Measurements from ENCODE around the gene SH2D4B. TPM values are rescaled to one million over a fixed set of nuclear protein-coding genes. Genes with fewer than 3 reads are reported as not detected.

The SH2D4B gene
- total RNA-seq, 2 experiments from 2014 or later: 0.16 to 0.31 TPM

DNA sequence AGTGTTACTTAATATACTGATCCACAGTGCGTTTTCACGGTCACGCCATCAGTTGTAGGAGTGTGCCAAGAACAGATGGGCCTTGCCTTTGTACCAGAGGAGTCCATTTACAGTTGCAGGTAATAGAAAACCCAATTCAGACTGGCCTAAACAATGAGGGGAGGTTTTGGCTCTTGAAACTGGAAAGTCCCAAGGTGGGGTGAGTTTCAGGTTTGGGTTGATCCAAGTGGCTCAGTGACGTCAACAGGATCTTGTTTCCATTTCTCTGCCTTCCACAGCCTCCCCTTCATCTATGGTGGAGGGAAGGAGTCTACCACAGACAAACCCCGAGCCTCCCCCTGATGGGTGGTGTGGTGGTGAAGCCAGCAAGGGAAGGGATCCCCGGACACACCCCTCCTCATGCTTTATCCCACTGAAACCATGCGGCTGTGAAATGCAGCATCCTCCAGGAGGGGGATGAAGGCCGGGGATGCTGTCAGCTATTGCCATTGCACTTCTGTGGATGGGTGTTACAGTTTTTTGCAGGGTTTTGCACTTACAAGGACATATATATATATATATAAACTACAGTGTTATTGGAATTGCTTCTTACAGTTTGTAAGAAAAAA is 14.8 kb upstream of the SH2D4B start:
- POLR2A ChIA-PET: interaction anchor here (0.7 to 1.6 kb wide), 3 partner anchors 21 to 139 kb away, joined by 3 to 4 read pairs (median 3); no protein-coding TSS in a partner anchor
- H3K27me3 ChIP-seq (ENCODE audit: control insufficient read depth in 1 of 2, insufficient read depth in 2 of 2, low read length in 2 of 2): no peaks in the 10 kb centered on the region
- Mint-ChIP-seq H3K4me3 (no peak overlapping the region), H3K36me3 (ENCODE audit: low read depth) (peaks cover 31% of the 10 kb centered on the region), H3K27ac (peak overlapping the region; percentile 81), H3K27me3 (no peaks in the 10 kb centered on the region), H3K9me3 (no peaks in the 10 kb centered on the region), H3K4me1 (ENCODE audit: low read depth) (peaks cover 55% of the 10 kb centered on the region)
- DNase-seq: peak in 2 of 14 experiments; percentile 60 to 66
- CTCF ChIA-PET: interaction anchor here (0.7 to 1.3 kb wide), 2 partner anchors 17 to 78 kb away, joined by 3 to 4 read pairs; no protein-coding TSS in a partner anchor
- H3K4me1 ChIP-seq (ENCODE audit: insufficient read depth, low read length): peaks cover 47% of the 10 kb centered on the region
- intact Hi-C loops (cut with DNase I, micrococcal nuclease): no loop called here
- H3K36me3 ChIP-seq (ENCODE audit: insufficient read depth, low read length): peaks cover 39% of the 10 kb centered on the region
- no peak overlapping the region for H3K4me3 ChIP-seq (ENCODE audit: low read length)
- peak; percentile 49 for ATAC-seq (ENCODE audit: poor library complexity)
- no peak for TF ChIP-seq CTCF (IDR thresholded peaks at IDR 0.05)
- no peak overlapping the region for H3K27ac ChIP-seq (ENCODE audit: low read depth in 1 of 2, low read length in 2 of 2)
- no peaks in the 10 kb centered on the region for H3K9me3 ChIP-seq (ENCODE audit: control insufficient read depth in 1 of 2, insufficient read depth in 1 of 2, low read length in 2 of 2)

DNA sequence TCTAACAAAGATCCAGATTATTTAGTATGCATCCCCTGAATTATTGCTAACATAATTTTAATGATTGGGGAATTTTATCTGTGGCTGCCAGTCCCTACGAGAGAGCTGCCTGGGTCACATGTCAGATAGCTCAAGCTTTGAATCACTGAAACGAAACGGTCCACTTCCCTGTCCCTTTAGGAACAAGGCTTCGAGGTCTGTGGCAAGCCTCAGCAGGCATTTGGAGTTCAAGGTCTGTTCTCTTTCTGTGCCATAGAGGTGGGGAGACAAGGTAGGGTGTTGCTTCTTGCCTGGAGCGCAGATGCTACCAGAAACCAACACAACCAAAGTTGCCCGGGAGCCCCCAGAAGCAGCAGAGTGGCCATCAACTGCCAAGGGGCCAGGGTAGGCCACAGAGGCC is 13.9 kb upstream of the SH2D4B start:
- Mint-ChIP-seq H3K4me3 (no peak overlapping the region), H3K27ac (peak overlapping the region; percentile 81), H3K4me1 (ENCODE audit: low read depth) (peaks cover 64% of the 10 kb centered on the region), H3K36me3 (ENCODE audit: low read depth) (peaks cover 22% of the 10 kb centered on the region), H3K27me3 (no peaks in the 10 kb centered on the region), H3K9me3 (no peaks in the 10 kb centered on the region)
- ATAC-seq (ENCODE audit: poor library complexity) (no peak), DNase-seq (peak in 2 of 14 experiments; percentile 39 to 42)
- TF ChIP-seq CTCF (IDR thresholded peaks at IDR 0.05): no peak
- Histone ChIP-seq H3K4me3 (ENCODE audit: low read length) (no peak overlapping the region), H3K9me3 (ENCODE audit: control insufficient read depth in 1 of 2, insufficient read depth in 1 of 2, low read length in 2 of 2) (no peaks in the 10 kb centered on the region), H3K27ac (ENCODE audit: low read depth in 1 of 2, low read length in 2 of 2) (no peak overlapping the region), H3K36me3 (ENCODE audit: insufficient read depth, low read length) (peaks cover 30% of the 10 kb centered on the region), H3K4me1 (ENCODE audit: insufficient read depth, low read length) (peaks cover 53% of the 10 kb centered on the region), H3K27me3 (ENCODE audit: control insufficient read depth in 1 of 2, insufficient read depth in 2 of 2, low read length in 2 of 2) (no peaks in the 10 kb centered on the region)
- CTCF ChIA-PET: interaction anchor here (1.3 kb wide), 1 partner anchor 18 kb away, joined by 3 read pairs; no protein-coding TSS in a partner anchor
- POLR2A ChIA-PET: interaction anchor here (0.7 to 1.6 kb wide), 3 partner anchors 22 to 140 kb away, joined by 3 to 4 read pairs (median 3); no protein-coding TSS in a partner anchor
- intact Hi-C loops (cut with DNase I, micrococcal nuclease): no loop called here

DNA sequence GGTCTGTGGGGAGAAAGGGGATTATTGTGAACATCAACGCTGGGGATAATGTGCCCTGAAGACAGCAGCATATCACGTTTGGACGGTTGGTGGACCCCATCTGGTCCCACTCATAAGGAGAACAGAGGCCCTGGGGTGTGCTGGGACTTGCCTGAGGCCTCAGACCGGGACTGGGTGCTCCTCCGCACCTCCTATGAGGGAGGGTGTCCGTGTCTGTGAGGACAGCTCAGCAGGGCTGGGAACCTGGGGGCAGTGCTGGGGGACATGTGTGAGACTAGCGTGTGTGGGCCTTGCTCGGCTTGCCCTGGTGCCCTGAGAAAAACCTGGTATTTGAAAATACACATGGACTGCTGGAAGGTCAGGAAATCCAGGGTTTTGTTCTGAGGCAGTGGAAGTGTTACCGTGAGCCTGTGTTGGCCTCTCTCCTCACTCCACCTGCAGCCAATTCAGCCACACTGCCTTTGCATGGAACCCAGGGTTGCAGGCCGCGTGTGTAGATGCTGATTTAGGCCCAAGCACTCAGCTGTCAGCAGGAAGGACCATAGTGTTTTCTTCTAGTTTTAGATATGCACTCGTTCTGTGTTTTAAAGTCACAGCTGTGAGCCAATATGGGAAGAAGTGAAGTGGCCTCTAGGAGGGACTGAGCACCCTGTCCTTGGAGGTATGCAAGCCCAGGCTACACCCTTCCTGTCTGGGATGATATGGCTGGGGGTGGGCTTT is 13.4 kb upstream of the SH2D4B start:
- Histone ChIP-seq H3K27me3 (ENCODE audit: control insufficient read depth in 1 of 2, insufficient read depth in 2 of 2, low read length in 2 of 2) (no peaks in the 10 kb centered on the region), H3K36me3 (ENCODE audit: insufficient read depth, low read length) (peaks cover 30% of the 10 kb centered on the region), H3K27ac (ENCODE audit: low read depth in 1 of 2, low read length in 2 of 2) (no peak overlapping the region), H3K4me1 (ENCODE audit: insufficient read depth, low read length) (peaks cover 57% of the 10 kb centered on the region), H3K9me3 (ENCODE audit: control insufficient read depth in 1 of 2, insufficient read depth in 1 of 2, low read length in 2 of 2) (no peaks in the 10 kb centered on the region), H3K4me3 (ENCODE audit: low read length) (no peak overlapping the region)
- Mint-ChIP-seq H3K27me3 (no peaks in the 10 kb centered on the region), H3K9me3 (no peaks in the 10 kb centered on the region), H3K36me3 (ENCODE audit: low read depth) (peaks cover 16% of the 10 kb centered on the region), H3K27ac (peak overlapping the region; percentile 81), H3K4me1 (ENCODE audit: low read depth) (peaks cover 67% of the 10 kb centered on the region), H3K4me3 (no peak overlapping the region)
- CTCF ChIA-PET: interaction anchor here (1.3 to 2.0 kb wide), 1 partner anchor 19 kb away, joined by 3 to 10 read pairs; no protein-coding TSS in a partner anchor
- POLR2A ChIA-PET: interaction anchor here (0.6 to 2.2 kb wide), 7 partner anchors 10 to 116 kb away, joined by 3 to 6 read pairs (median 3); partner anchors contain the start of gene PRXL2A
- intact Hi-C loops (cut with DNase I, micrococcal nuclease): no loop called here
- ATAC-seq (ENCODE audit: poor library complexity) (no peak), DNase-seq (no peak)
- no peak for TF ChIP-seq CTCF (IDR thresholded peaks at IDR 0.05)
